B cell (primary cell): Measurements from ENCODE around the gene DOCK4.

Experiments
- EZH2 ChIP-seq: IDR thresholded peaks from 2 replicates; pipeline ENCODE4 v1.6.1; 2012; ENCODE audit warnings: borderline replicate concordance, low read depth, mild to moderate bottlenecking, moderate library complexity, low read length; ENCODE audit not compliant: insufficient read depth, poor library complexity, severe bottlenecking
- TF ChIP-seq, protein P1 (sequence below): fragments of 200-600 bp; IDR thresholded peaks from one replicate; pipeline ENCODE4 v1.8.0; 2022; ENCODE audit warnings: antibody characterized with exemption, mild to moderate bottlenecking

DNA sequence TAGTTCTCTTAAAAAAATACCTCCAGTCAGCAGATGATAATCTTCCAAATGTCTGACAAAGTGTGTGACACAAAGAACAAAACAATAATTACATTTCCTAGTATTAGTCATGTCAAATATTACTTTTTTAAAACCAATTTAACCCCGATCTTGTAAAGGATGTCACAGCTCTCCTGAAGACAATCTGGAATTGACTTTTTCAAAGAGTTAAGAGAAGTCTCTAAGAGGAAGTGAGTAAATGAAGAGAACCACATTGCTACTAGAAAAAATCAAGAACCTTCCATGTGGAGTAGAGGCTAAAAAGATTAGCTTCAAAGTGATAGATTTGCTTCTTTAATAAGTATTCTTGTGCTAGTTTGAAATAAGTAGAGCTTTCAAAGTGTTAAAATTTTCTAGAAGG, 425.7 kb downstream of the DOCK4 start:
- TF ChIP-seq, protein P1, sequence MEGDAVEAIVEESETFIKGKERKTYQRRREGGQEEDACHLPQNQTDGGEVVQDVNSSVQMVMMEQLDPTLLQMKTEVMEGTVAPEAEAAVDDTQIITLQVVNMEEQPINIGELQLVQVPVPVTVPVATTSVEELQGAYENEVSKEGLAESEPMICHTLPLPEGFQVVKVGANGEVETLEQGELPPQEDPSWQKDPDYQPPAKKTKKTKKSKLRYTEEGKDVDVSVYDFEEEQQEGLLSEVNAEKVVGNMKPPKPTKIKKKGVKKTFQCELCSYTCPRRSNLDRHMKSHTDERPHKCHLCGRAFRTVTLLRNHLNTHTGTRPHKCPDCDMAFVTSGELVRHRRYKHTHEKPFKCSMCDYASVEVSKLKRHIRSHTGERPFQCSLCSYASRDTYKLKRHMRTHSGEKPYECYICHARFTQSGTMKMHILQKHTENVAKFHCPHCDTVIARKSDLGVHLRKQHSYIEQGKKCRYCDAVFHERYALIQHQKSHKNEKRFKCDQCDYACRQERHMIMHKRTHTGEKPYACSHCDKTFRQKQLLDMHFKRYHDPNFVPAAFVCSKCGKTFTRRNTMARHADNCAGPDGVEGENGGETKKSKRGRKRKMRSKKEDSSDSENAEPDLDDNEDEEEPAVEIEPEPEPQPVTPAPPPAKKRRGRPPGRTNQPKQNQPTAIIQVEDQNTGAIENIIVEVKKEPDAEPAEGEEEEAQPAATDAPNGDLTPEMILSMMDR, result no peak
- no peak for TF ChIP-seq EZH2
